Nephron progenitor cell (in vitro differentiated cells): Measurements from ENCODE around the gene HAUS7.

ENCODE experiments used
- DNase-seq: peaks from one replicate; pipeline ENCODE4 v3.0.0; 2021
- H3K27ac Mint-ChIP-seq: 2 replicates; pipeline ENCODE4 v1.8.0; 2021; ENCODE audit warnings: mild to moderate bottlenecking, moderate library complexity, mixed read lengths
- H3K27me3 Mint-ChIP-seq: 2 replicates; pipeline ENCODE4 v1.8.0; 2021; ENCODE audit warnings: mild to moderate bottlenecking, low read depth, mixed read lengths; ENCODE audit not compliant: poor library complexity
- H3K36me3 Mint-ChIP-seq: 2 replicates; pipeline ENCODE4 v1.8.0; 2021; ENCODE audit warnings: low read depth, mixed read lengths
- H3K4me1 Mint-ChIP-seq: 2 replicates; pipeline ENCODE4 v1.8.0; 2021; ENCODE audit warnings: mixed read lengths
- H3K4me3 Mint-ChIP-seq: 2 replicates; pipeline ENCODE4 v1.8.0; 2021; ENCODE audit warnings: mild to moderate bottlenecking, moderate library complexity, mixed read lengths
- H3K9me3 Mint-ChIP-seq: 2 replicates; pipeline ENCODE4 v1.8.0; 2021; ENCODE audit warnings: mild to moderate bottlenecking, moderate library complexity, mixed read lengths
- TF ChIP-seq, protein P1 (sequence below): fragments of 200-600 bp; sonication (generic); IDR thresholded peaks from 2 replicates; pipeline ENCODE4 v1.5.0; 2021; ENCODE audit warnings: antibody characterized with exemption

HAUS7 gene

DNA sequence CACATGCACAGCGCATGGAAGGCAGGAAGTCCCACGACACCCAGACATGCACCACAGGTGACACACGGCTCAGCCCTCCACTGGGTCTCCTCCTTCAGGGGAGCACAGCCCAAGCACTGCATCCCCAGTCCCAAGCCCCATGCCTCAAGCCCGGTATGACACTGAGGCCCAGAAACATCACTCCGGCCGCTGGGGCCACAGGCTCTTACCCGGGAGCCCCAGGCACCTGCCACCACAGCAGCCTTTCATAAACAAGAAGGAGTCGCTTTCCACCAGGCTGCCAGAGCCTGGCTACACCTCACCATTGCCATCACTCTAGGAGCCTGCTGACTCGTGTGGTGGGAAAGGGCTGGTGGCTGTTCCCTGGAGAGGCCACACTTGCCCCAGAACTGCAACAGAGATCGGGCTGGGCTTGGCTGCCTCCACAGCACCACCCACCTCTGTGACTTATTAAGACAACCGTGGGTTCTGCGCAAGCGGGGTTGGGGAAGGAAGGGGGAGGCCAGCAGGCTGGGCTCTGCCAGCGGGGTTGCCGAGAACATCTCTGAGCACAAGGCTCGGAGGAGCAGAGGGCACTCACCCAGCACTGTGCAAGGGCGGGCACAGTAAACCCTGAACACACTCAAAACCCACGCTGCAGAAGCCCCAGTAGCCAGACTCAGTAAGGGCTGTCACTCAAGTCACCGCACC is 4.5 kb downstream of the HAUS7 start:
- Mint-ChIP-seq H3K4me1 (peaks cover 4% of the 10 kb centered on the region), H3K27me3 (no peaks in the 10 kb centered on the region), H3K36me3 (peaks cover 12% of the 10 kb centered on the region), H3K4me3 (no peak overlapping the region), H3K27ac (no peak overlapping the region), H3K9me3 (peaks cover 63% of the 10 kb centered on the region)
- no peak for DNase-seq
- TF ChIP-seq, protein P1, sequence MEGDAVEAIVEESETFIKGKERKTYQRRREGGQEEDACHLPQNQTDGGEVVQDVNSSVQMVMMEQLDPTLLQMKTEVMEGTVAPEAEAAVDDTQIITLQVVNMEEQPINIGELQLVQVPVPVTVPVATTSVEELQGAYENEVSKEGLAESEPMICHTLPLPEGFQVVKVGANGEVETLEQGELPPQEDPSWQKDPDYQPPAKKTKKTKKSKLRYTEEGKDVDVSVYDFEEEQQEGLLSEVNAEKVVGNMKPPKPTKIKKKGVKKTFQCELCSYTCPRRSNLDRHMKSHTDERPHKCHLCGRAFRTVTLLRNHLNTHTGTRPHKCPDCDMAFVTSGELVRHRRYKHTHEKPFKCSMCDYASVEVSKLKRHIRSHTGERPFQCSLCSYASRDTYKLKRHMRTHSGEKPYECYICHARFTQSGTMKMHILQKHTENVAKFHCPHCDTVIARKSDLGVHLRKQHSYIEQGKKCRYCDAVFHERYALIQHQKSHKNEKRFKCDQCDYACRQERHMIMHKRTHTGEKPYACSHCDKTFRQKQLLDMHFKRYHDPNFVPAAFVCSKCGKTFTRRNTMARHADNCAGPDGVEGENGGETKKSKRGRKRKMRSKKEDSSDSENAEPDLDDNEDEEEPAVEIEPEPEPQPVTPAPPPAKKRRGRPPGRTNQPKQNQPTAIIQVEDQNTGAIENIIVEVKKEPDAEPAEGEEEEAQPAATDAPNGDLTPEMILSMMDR: no peak

DNA sequence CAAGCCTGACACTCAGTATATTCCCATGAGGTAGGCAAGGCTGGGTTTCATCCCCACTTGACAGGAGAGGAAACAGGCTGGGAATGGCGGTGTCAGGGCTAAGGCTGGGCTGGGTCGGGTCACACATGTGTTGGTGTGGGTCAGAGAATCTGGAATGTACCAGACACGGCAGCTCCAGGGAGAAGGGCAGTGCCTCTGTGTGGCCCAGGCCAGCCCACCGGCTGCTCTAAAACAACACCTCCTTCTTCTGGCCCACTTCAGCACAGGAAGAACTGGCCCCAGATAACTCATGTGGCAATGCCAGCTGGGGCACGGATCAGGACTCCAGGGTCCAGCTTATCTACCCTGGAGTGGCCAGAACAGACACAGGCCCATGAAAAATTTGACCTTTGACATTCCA is 6.3 kb downstream of the HAUS7 start:
- Mint-ChIP-seq H3K36me3 (peaks cover 15% of the 10 kb centered on the region), H3K27ac (no peak overlapping the region), H3K4me3 (no peak overlapping the region), H3K27me3 (no peaks in the 10 kb centered on the region), H3K9me3 (peaks cover 67% of the 10 kb centered on the region), H3K4me1 (no peaks in the 10 kb centered on the region)
- no peak for DNase-seq
- TF ChIP-seq, protein P1: no peak

DNA sequence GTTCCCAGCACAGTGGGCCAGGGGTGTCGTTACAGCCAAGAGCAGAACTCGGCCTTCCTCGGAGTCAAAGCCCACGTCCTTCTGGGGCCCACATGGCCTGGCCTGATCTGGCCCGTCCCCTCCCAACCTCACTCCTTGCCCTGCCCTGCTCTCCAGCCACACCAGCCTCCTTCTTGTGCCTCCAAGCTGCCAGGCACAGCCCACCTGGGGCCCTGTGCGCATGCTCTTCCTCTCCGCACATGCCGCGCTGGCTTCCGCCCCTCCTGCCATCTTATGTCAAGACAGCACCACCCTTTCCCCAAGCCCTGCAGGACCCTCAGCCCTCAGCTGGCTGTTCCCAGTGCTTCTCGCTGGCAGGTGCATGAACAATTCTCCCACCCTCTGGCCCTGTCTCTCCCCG is 6.8 kb downstream of the HAUS7 start:
- TF ChIP-seq, protein P1: no peak
- no peak for DNase-seq
- Mint-ChIP-seq H3K27ac (no peak overlapping the region), H3K4me1 (no peaks in the 10 kb centered on the region), H3K4me3 (no peak overlapping the region), H3K9me3 (peaks cover 69% of the 10 kb centered on the region), H3K27me3 (no peaks in the 10 kb centered on the region), H3K36me3 (peaks cover 17% of the 10 kb centered on the region)

DNA sequence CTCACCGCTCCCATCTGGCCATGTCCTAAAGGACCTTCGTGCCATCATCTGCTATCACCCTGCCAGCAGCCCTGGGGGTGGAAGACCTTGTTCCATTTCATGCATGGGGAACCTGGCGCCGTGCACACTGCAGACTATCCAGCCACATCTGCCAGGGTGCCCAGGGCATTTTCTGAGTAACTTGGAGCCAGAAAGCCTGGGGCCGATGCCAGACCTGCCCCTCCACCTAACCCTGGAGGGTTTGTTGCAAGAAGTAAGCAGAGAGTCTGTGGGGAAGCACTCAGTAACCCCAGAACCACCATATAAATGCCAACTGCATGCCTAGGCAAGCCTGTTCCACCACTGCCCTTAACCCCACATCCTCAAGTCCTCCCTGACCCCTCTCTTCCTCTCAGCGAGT is 7.3 kb downstream of the HAUS7 start:
- Mint-ChIP-seq H3K27ac (no peak overlapping the region), H3K27me3 (no peaks in the 10 kb centered on the region), H3K4me3 (no peak overlapping the region), H3K9me3 (peaks cover 67% of the 10 kb centered on the region), H3K4me1 (no peaks in the 10 kb centered on the region), H3K36me3 (peaks cover 17% of the 10 kb centered on the region)
- TF ChIP-seq, protein P1: no peak
- no peak for DNase-seq

DNA sequence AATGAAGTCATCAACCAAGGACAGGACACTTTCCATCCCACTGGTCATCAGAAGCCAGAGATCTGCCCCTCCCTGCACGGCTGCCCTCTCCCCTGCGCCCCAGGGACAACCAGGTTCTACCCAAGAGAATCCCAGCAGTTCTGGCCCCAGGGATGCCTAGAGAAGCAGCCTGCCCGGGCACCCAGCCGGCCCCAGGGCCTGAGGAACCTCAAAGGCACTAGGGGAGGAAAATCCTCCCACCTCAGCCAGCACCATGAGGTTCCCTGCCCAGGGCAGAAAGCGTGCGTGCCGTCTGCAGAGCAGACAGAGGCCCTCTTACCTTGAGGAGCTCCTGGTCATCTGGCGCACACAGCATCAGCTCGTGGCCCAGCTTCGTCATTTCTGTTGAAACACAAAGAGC is 8.1 kb downstream of the HAUS7 start:
- no peak overlapping the region for H3K27ac Mint-ChIP-seq

DNA sequence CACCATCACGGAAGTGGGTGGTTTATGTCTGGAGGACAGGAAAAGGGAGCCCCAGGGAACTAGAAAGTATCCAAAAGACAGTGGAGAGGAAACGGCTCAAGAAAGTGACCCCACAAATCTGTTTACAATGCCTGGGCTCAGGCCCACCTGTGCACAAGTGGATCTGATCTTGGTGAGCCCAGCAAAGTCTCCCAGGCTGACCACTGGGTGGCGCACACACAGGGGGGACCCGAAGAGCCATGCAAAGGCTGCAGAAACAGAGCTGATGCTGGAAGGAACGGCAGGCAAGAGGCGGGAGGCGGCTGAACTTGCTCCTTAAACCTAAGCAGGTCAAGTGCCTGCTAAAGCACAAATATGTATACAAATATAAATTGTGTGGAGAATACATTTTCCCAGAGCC is 9.6 kb downstream of the HAUS7 start:
- Mint-ChIP-seq H3K27me3 (no peaks in the 10 kb centered on the region), H3K36me3 (peaks cover 17% of the 10 kb centered on the region), H3K4me3 (no peak overlapping the region), H3K4me1 (no peaks in the 10 kb centered on the region), H3K9me3 (peaks cover 57% of the 10 kb centered on the region), H3K27ac (peak overlapping the region; percentile 42)
- peak; percentile 71 for DNase-seq
- TF ChIP-seq, protein P1: peak; percentile 54

More for the DNA sequence above, 8.1 kb downstream of the HAUS7 start:
- Mint-ChIP-seq H3K4me1 (no peaks in the 10 kb centered on the region), H3K9me3 (peaks cover 62% of the 10 kb centered on the region), H3K36me3 (peaks cover 17% of the 10 kb centered on the region), H3K4me3 (no peak overlapping the region), H3K27me3 (no peaks in the 10 kb centered on the region)
- DNase-seq: no peak
- TF ChIP-seq, protein P1: no peak
